Measurements from ENCODE around the gene LASP1NB.

LASP1NB gene

GRCh38 chr17:38925263-38925995, at the start of gene LASP1NB:
TSS of gene LASP1NB (plus strand) at chr17:38925614.
- Histone ChIP-seq H2AFZ (ENCODE audit: low read length) (no peak within 1 kb of the TSS), H3K4me3 (replicated peaks in 1 of 3; ENCODE audit: insufficient read depth in 1 of 3, low read depth in 2 of 3, low read length in 3 of 3) (no peak within 1 kb of the TSS), H3K36me3 (replicated peaks in 1 of 2; ENCODE audit: control insufficient read depth in 1 of 2, insufficient read depth in 2 of 2, low read length in 2 of 2) (0 out of 5 replicates have a peak, but pooled peaks cover 0 to under 1% of the 10 kb centered on the region in 2 experiments), H3K27me3 (ENCODE audit: control insufficient read depth in 1 of 2, insufficient read depth in 2 of 2, low read length in 2 of 2) (no peaks in the 10 kb centered on the region), H3K27ac (ENCODE audit: extremely low read length, insufficient read depth, low read length) (no peak within 1 kb of the TSS), H3K9ac (ENCODE audit: insufficient read depth, low read depth, low read length) (no peak within 1 kb of the TSS), H3K4me1 (ENCODE audit: insufficient read depth, low read length) (peaks cover 10% of the 10 kb centered on the region), H3K9me3 (ENCODE audit: low read length) (no peaks in the 10 kb centered on the region), H3K4me2 (ENCODE audit: low read depth, low read length) (no peak within 1 kb of the TSS), H4K20me1 (ENCODE audit: insufficient read depth, low read length) (no peaks in the 10 kb centered on the region; the same call in 1 of the 2 replicates), H3K79me2 (ENCODE audit: insufficient read depth, low read length) (no peaks in the 10 kb centered on the region)
- intact Hi-C loops (cut with micrococcal nuclease; ENCODE audit: unreplicated experiment): no loop called here
- no TSS peak for BruUV-seq (replicated peaks)
- ChIA-PET POLR2A (interaction anchor here (4.3 to 4.6 kb wide), 2 partner anchors 10 to 56 kb away, joined by 14 to 35 read pairs; partner anchors contain the start of gene LASP1), CTCF (ENCODE audit: low intra/inter-chr PET ratio, low total read pairs) (no interaction called here)
- FAIRE-seq (no peak), DNase-seq (ENCODE audit: low spot score) (no peak), ATAC-seq (0 out of 3 replicates have a peak, but pooled peaks have one; percentile 10)
- 66% methylated on average over 14 of the region's 14 CpGs for WGBS (ENCODE audit: low lambda C conversion rate)
- TF ChIP-seq ZBTB10 (CRISPR knock-in tag; IDR thresholded peaks at IDR 0.05; ENCODE audit: borderline replicate concordance) (no peak), MTF1 (CRISPR knock-in tag; IDR thresholded peaks at IDR 0.05) (no peak)
- in situ Hi-C loops (cut with HindIII; ENCODE audit: extremely low pct_ligation_motif_present, low pct_unique_long_range_greater_than_20kb): no loop called here

GRCh38 chr17:38877130-38877851, 48.1 kb upstream of the LASP1NB start:
- in situ Hi-C loops (cut with HindIII; ENCODE audit: extremely low pct_ligation_motif_present, low pct_unique_long_range_greater_than_20kb) (no loop called here), intact Hi-C loops (cut with micrococcal nuclease; ENCODE audit: unreplicated experiment) (no loop called here)
- Histone ChIP-seq H2AFZ (ENCODE audit: low read length) (no peak overlapping the region), H3K79me2 (ENCODE audit: insufficient read depth, low read length) (peaks cover 75% of the 10 kb centered on the region), H3K9ac (ENCODE audit: insufficient read depth, low read depth, low read length) (no peak overlapping the region), H3K36me3 (replicated peaks in 1 of 2; ENCODE audit: control insufficient read depth in 1 of 2, insufficient read depth in 2 of 2, low read length in 2 of 2) (peaks cover 40 to 62% of the 10 kb centered on the region in 2 experiments), H3K27me3 (ENCODE audit: control insufficient read depth in 1 of 2, insufficient read depth in 2 of 2, low read length in 2 of 2) (no peaks in the 10 kb centered on the region), H3K9me3 (ENCODE audit: low read length) (no peaks in the 10 kb centered on the region), H3K4me1 (ENCODE audit: insufficient read depth, low read length) (peaks cover 76% of the 10 kb centered on the region), H3K4me3 (replicated peaks in 1 of 3; ENCODE audit: insufficient read depth in 1 of 3, low read depth in 2 of 3, low read length in 3 of 3) (no peak overlapping the region), H3K4me2 (ENCODE audit: low read depth, low read length) (no peak overlapping the region), H3K27ac (ENCODE audit: extremely low read length, insufficient read depth, low read length) (no peak overlapping the region), H4K20me1 (ENCODE audit: insufficient read depth, low read length) (peaks cover 63% of the 10 kb centered on the region)
- ChIA-PET POLR2A (interaction anchor here (1.2 kb wide), 1 partner anchor 8 kb away, joined by 3 read pairs; no protein-coding TSS in a partner anchor), CTCF (ENCODE audit: low intra/inter-chr PET ratio, low total read pairs) (no interaction called here)
- DNase-seq (ENCODE audit: low spot score): no peak
- no peak for FAIRE-seq
- 89% methylated on average over 5 of the region's 7 CpGs for WGBS (ENCODE audit: low lambda C conversion rate)
- no TSS peak for BruUV-seq (replicated peaks)
- no peak for ATAC-seq
- TF ChIP-seq ZFY (CRISPR knock-in tag; IDR thresholded peaks at IDR 0.05) (0 out of 2 replicates have a peak, but pooled peaks have one; percentile 15), ZNF253 (CRISPR knock-in tag; IDR thresholded peaks at IDR 0.05; ENCODE audit: borderline replicate concordance) (no peak), KLF11 (CRISPR knock-in tag; IDR thresholded peaks at IDR 0.05) (no peak), ZMYM2 (CRISPR knock-in tag; IDR thresholded peaks at IDR 0.05) (no peak), PCBP2 (optimal IDR thresholded peaks at IDR 0.05; ENCODE audit: low read depth, low read length, poor library complexity, severe bottlenecking) (no peak), ZBTB33 (CRISPR knock-in tag; IDR thresholded peaks at IDR 0.05) (peak; percentile 74)
- TF ChIP-seq, protein P1, sequence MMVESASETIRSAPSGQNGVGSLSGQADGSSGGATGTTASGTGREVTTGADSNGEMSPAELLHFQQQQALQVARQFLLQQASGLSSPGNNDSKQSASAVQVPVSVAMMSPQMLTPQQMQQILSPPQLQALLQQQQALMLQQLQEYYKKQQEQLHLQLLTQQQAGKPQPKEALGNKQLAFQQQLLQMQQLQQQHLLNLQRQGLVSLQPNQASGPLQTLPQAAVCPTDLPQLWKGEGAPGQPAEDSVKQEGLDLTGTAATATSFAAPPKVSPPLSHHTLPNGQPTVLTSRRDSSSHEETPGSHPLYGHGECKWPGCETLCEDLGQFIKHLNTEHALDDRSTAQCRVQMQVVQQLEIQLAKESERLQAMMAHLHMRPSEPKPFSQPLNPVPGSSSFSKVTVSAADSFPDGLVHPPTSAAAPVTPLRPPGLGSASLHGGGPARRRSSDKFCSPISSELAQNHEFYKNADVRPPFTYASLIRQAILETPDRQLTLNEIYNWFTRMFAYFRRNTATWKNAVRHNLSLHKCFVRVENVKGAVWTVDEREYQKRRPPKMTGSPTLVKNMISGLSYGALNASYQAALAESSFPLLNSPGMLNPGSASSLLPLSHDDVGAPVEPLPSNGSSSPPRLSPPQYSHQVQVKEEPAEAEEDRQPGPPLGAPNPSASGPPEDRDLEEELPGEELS (CRISPR knock-in tag; IDR thresholded peaks at IDR 0.05): no peak

Measured in HepG2 (cell line).